Smooth muscle cell (in vitro differentiated cells): ENCODE results near the gene SLC22A12. TPM values are rescaled to one million over a fixed set of nuclear protein-coding genes. Genes with fewer than 3 reads are reported as not detected.

ENCODE experiments used
- DNase-seq: peaks from one replicate; lab custom pipeline; 2025; ENCODE audit not compliant: unreplicated experiment; lab: John Stamatoyannopoulos, UW
- H2AFZ ChIP-seq: fragments of 200-600 bp; sonication (generic); 2 replicates; pipeline ENCODE4 v1.6.0; 2016; ENCODE audit warnings: antibody characterized with exemption, low read depth, mild to moderate bottlenecking
- H3F3A ChIP-seq: fragments of 200-600 bp; sonication (generic); 2 replicates; pipeline ENCODE4 v1.6.0; 2017; ENCODE audit warnings: antibody characterized with exemption, low read depth
- H3K27ac ChIP-seq: fragments of 200-600 bp; sonication (generic); 2 replicates; pipeline ENCODE4 v1.5.1; 2016; ENCODE audit warnings: low read depth, mild to moderate bottlenecking
- H3K27me3 ChIP-seq: fragments of 200-600 bp; sonication (generic); 2 replicates; pipeline ENCODE4 v1.6.1; 2016; ENCODE audit warnings: low read depth, mild to moderate bottlenecking
- H3K36me3 ChIP-seq: fragments of 200-600 bp; sonication (generic); 2 replicates; pipeline ENCODE4 v1.5.1; 2016; ENCODE audit warnings: low read depth
- H3K4me1 ChIP-seq: fragments of 200-600 bp; sonication (generic); 2 replicates; pipeline ENCODE4 v1.5.1; 2016; ENCODE audit warnings: low read depth
- H3K4me2 ChIP-seq: fragments of 200-600 bp; sonication (generic); 2 replicates; pipeline ENCODE4 v1.6.0; 2016; ENCODE audit warnings: mild to moderate bottlenecking
- H3K4me3 ChIP-seq: fragments of 200-600 bp; sonication (generic); 2 replicates; pipeline ENCODE4 v1.5.1; 2016; ENCODE audit warnings: mild to moderate bottlenecking
- H3K79me2 ChIP-seq: fragments of 200-600 bp; sonication (generic); 2 replicates; pipeline ENCODE4 v1.6.0; 2016; ENCODE audit warnings: low read depth, mild to moderate bottlenecking
- H3K9ac ChIP-seq: fragments of 200-600 bp; sonication (generic); 2 replicates; pipeline ENCODE4 v1.6.0; 2016; ENCODE audit warnings: low read depth
- H3K9me3 ChIP-seq: fragments of 200-600 bp; sonication (generic); replicated peaks from 2 replicates; pipeline ENCODE4 v1.5.1; 2016; ENCODE audit warnings: low read depth
- H4K20me1 ChIP-seq: fragments of 200-600 bp; sonication (generic); 2 replicates; pipeline ENCODE4 v1.6.0; 2016; ENCODE audit warnings: low read depth
- CTCF ChIP-seq: fragments of 200-600 bp; sonication (generic); IDR thresholded peaks from 2 replicates; pipeline ENCODE4 v1.5.1; 2017; ENCODE audit warnings: borderline replicate concordance, mild to moderate bottlenecking, antibody characterized with exemption; ENCODE audit not compliant: insufficient read depth, poor library complexity, severe bottlenecking
- WGBS: methylation state at CpG from one replicate; pipeline ENCODE4 v1.1.7; 2016; ENCODE audit warnings: low lambda C conversion rate; 5-methylcytosine and 5-hydroxymethylcytosine counted together
- polyA plus RNA-seq: library from polyadenylated mRNA; unstranded; fragments of >200 nt; fragmentation: Nextera tagmentation; extraction: Ambion mirVana; gene quantifications from 2 replicates; pipeline ENCODE4 v1.2.1, GENCODE V29; 2016
- total RNA-seq: library from RNA; depleted of rRNA; stranded (reverse); fragments of >200 nt; gene quantifications from 2 replicates; pipeline ENCODE4 v1.2.3, GENCODE V29; 2014

SLC22A12 gene
- total and polyA plus RNA-seq, 2 experiments from 2014 or later = not detected

DNA sequence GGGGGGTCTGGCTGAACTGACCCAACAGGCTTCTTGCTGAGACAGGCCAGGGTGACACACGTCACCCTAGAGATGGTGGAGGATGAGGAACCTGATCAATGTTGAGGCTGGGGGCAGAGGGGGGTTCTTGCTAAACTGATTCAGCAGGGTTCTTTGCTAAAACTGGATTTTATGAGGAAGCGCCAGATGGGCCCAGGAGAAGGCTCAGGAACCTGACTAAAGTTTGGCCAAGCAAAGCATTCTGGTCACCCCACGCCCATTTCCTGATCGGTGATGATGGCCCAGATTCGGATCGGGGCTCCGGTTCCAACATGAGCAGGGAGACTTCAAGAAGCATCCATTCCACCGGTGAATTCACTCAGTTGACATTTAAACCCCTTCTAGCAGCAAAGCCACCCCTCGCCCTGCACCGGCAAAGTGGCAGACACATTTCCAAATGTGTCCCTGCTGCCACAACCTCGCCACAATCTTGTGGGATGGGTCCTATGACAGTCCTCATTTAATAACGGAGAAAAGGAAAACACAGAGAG, 34.2 kb upstream of the SLC22A12 start:
- no peak overlapping the region for H3K27ac ChIP-seq
- WGBS = 96% methylated on average over 12 of the region's 12 CpGs
- no peaks in the 10 kb centered on the region for H3F3A ChIP-seq
- H3K4me1 ChIP-seq = peaks cover 14% of the 10 kb centered on the region
- no peak overlapping the region for H3K4me2 ChIP-seq
- TF ChIP-seq CTCF = no peak
- no peaks in the 10 kb centered on the region for H4K20me1 ChIP-seq
- DNase-seq = no peak
- H3K79me2 ChIP-seq = no peaks in the 10 kb centered on the region
- no peaks in the 10 kb centered on the region for H3K36me3 ChIP-seq
- H3K9ac ChIP-seq = no peak overlapping the region
- H3K4me3 ChIP-seq = no peak overlapping the region
- no peaks in the 10 kb centered on the region for H3K27me3 ChIP-seq
- no peaks in the 10 kb centered on the region for H3K9me3 ChIP-seq
- H2AFZ ChIP-seq = no peak overlapping the region

- H3K9ac ChIP-seq = no peak overlapping the region
- H3K4me1 ChIP-seq = peaks cover 14% of the 10 kb centered on the region
- no peaks in the 10 kb centered on the region for H3K9me3 ChIP-seq
- no peaks in the 10 kb centered on the region for H3F3A ChIP-seq
- DNase-seq = no peak
- TF ChIP-seq CTCF = no peak
- H4K20me1 ChIP-seq = no peaks in the 10 kb centered on the region
- H3K4me2 ChIP-seq = no peak overlapping the region
- no peak overlapping the region for H3K4me3 ChIP-seq
- WGBS = 53% methylated on average over 14 of the region's 14 CpGs
- no peaks in the 10 kb centered on the region for H3K36me3 ChIP-seq
- no peaks in the 10 kb centered on the region for H3K27me3 ChIP-seq
- no peaks in the 10 kb centered on the region for H3K79me2 ChIP-seq
- H3K27ac ChIP-seq = no peak overlapping the region
- H2AFZ ChIP-seq = no peak overlapping the region
Observed at GRCh38 chr11:64558065-64558745, 32.8 kb upstream of the SLC22A12 start.

- H3K4me2 ChIP-seq = no peak overlapping the region
- no peak overlapping the region for H2AFZ ChIP-seq
Observed at GRCh38 chr11:64558869-64559268, 32.2 kb upstream of the SLC22A12 start.

More at GRCh38 chr11:64558869-64559268, 32.2 kb upstream of the SLC22A12 start:
- no peaks in the 10 kb centered on the region for H3K79me2 ChIP-seq
- no peaks in the 10 kb centered on the region for H3F3A ChIP-seq
- no peak overlapping the region for H3K4me3 ChIP-seq
- WGBS = 96% methylated on average over 9 of the region's 9 CpGs
- no peak overlapping the region for H3K27ac ChIP-seq
- no peaks in the 10 kb centered on the region for H3K9me3 ChIP-seq
- DNase-seq = no peak
- H3K27me3 ChIP-seq = no peaks in the 10 kb centered on the region
- no peak overlapping the region for H3K9ac ChIP-seq
- H3K36me3 ChIP-seq = no peaks in the 10 kb centered on the region
- H4K20me1 ChIP-seq = no peaks in the 10 kb centered on the region
- TF ChIP-seq CTCF = no peak
- H3K4me1 ChIP-seq = peaks cover 14% of the 10 kb centered on the region
